HepG2 (cell line): Measurements from ENCODE around the gene NPHP4. TPM values are rescaled to one million over a fixed set of nuclear protein-coding genes. Genes with fewer than 3 reads are reported as not detected.

ENCODE experiments used
- FOXO4 ChIP-seq: sonication (generic); formaldehyde crosslinking; conservative IDR thresholded peaks from 2 replicates; pipeline ENCODE4 v1.8.1; 2023; ENCODE audit warnings: missing genetic modification reagents
- IRX3 ChIP-seq: sonication (generic); formaldehyde crosslinking; IDR thresholded peaks from 2 replicates; pipeline ENCODE4 v1.8.1; 2023; ENCODE audit warnings: mild to moderate bottlenecking, low read depth, missing genetic modification reagents, borderline replicate concordance
- NFATC3 ChIP-seq: sonication (generic); formaldehyde crosslinking; IDR thresholded peaks from 2 replicates; pipeline ENCODE4 v1.5.1; 2020; ENCODE audit warnings: mild to moderate bottlenecking, missing genetic modification reagents
- REST ChIP-seq, 2 experiments: IDR thresholded peaks; 2 replicates each; pipeline ENCODE4 v1.6.1; 2011 to 2012; ENCODE audit warnings: low read length in 2 of 2, borderline replicate concordance in 1 of 2, low read depth in 1 of 2, mild to moderate bottlenecking in 1 of 2, moderate library complexity in 1 of 2
- ZFP36L1 ChIP-seq: sonication (generic); formaldehyde crosslinking; IDR thresholded peaks from 2 replicates; pipeline ENCODE4 v1.8.0; 2022; ENCODE audit warnings: mild to moderate bottlenecking, missing genetic modification reagents, moderate library complexity
- ZNF772 ChIP-seq: sonication (generic); formaldehyde crosslinking; IDR thresholded peaks from 2 replicates; pipeline ENCODE4 v1.5.0; 2020; ENCODE audit warnings: mild to moderate bottlenecking, missing genetic modification reagents
- ZSCAN9 ChIP-seq: IDR thresholded peaks from 2 replicates; pipeline ENCODE4 v1.6.1; 2016; ENCODE audit warnings: borderline replicate concordance
- polyA plus RNA-seq, 8 experiments: library from polyadenylated mRNA; depleted of rRNA in 3 of 8; stranded (reverse) in 7 of 8; unstranded in 1 of 8; fragments of >200 nt; fragmentation: Illumina TruSeq in 4 of 8; extraction: Trizol in 4 of 8; gene quantifications; 2 replicates each; pipeline versions ENCODE4 v1.2.1 to v1.2.3, GENCODE V29; 2011 to 2016; ENCODE audit warnings: low read depth in 4 of 8, missing spikeins in 1 of 8, mixed read lengths in 1 of 8; ENCODE audit not compliant: insufficient read depth in 1 of 8
- total RNA-seq, 5 experiments: library from RNA; depleted of rRNA; stranded (reverse); fragments of >200 nt; fragmentation: Illumina TruSeq; extraction: Trizol; gene quantifications; 2 replicates each; pipeline ENCODE4 v1.2.3, GENCODE V29; 2016; ENCODE audit warnings: low read depth in 1 of 5

Gene NPHP4
- total and polyA plus RNA-seq, 2 of the 13 experiments (the other 11 are each of a cell fraction or from before 2014, with no cell fraction given), result 4.4 to 6.8 TPM

- TF ChIP-seq REST (IDR thresholded peaks at IDR 0.05; ENCODE audit: borderline replicate concordance in 1 of 2, low read depth in 1 of 2, low read length in 2 of 2) (no peak), FOXO4 (CRISPR knock-in tag) (0 out of 2 replicates have a peak, but pooled peaks have one; percentile 48), IRX3 (CRISPR knock-in tag) (no peak), ZNF772 (peak; percentile 22; the same call in 1 of the 2 replicates), ZSCAN9 (CRISPR knock-in tag) (no peak), NFATC3 (no peak), ZFP36L1 (CRISPR knock-in tag) (no peak)
Observed at GRCh38 chr1:6002714-6003501, 10.7 kb upstream of the NPHP4 start (continued).
